Vagina (tissue), 2 donors: Measurements from ENCODE around the gene TBC1D2. TPM values are rescaled to one million over a fixed set of nuclear protein-coding genes. Genes with fewer than 3 reads are reported as not detected.
"Not testable (repeated sequence)": the region's sequence is repeated elsewhere in the genome, so short reads cannot be mapped to it uniquely, and the experiment has no call there.

Experiments
- DNase-seq, 2 donors: peaks; one replicate each; pipeline ENCODE4 v3.0.0-alpha.2; 2017; ENCODE audit errors: extremely low spot score in 2 of 2
- H3K27ac ChIP-seq: fragments of 200-600 bp; sonication (generic); one replicate; pipeline ENCODE4 v1.5.1; 2019
- H3K27me3 ChIP-seq: fragments of 200-600 bp; sonication (generic); one replicate; pipeline ENCODE4 v1.5.1; 2019
- H3K36me3 ChIP-seq, 2 donors: fragments of 200-600 bp; sonication (generic); one replicate each; pipeline ENCODE4 v1.5.1; 2017 to 2019
- H3K4me1 ChIP-seq: fragments of 200-600 bp; sonication (generic); one replicate; pipeline ENCODE4 v1.5.1; 2019
- H3K4me3 ChIP-seq, 2 donors: fragments of 200-600 bp; sonication (generic); 1 replicate in 1 of 2; 2 replicates in 1 of 2; pipeline ENCODE4 v1.5.1; 2016 to 2019
- H3K9me3 ChIP-seq: fragments of 200-600 bp; sonication (generic); one replicate; pipeline ENCODE4 v1.5.1; 2019
- CTCF ChIP-seq, 3 experiments: fragments of 450-650 bp in 2 of 3; fragments of 200-600 bp in 1 of 3; sonication (generic) in 1 of 3; IDR thresholded peaks; one replicate each; pipeline ENCODE4 v1.5.1; 2017 to 2019; ENCODE audit warnings: antibody characterized with exemption in 3 of 3, mild to moderate bottlenecking in 2 of 3, moderate library complexity in 2 of 3
- POLR2A ChIP-seq, 2 donors: fragments of 450-650 bp; IDR thresholded peaks; one replicate each; pipeline ENCODE4 v1.6.1; 2017; ENCODE audit warnings: antibody characterized with exemption in 2 of 2, mild to moderate bottlenecking in 2 of 2, moderate library complexity in 2 of 2
- POLR2AphosphoS5 ChIP-seq, 2 donors: sonication (generic); formaldehyde crosslinking; IDR thresholded peaks; one replicate each; pipeline ENCODE4 v1.9.0; 2017; ENCODE audit warnings: antibody characterized with exemption in 2 of 2, mild to moderate bottlenecking in 2 of 2, low read depth in 1 of 2; ENCODE audit not compliant: insufficient read depth in 1 of 2
- intact Hi-C: fragments of 100-400 bp; cut with DNase I; formaldehyde crosslinking; loops from one replicate; pipeline ENCODE4 v1.15.1; 2023
- total RNA-seq: library from RNA; depleted of rRNA; stranded (reverse); fragments of >200 nt; gene quantifications from one replicate; pipeline ENCODE4 v1.2.3, GENCODE V29; 2016

TBC1D2 gene
- total RNA-seq, 1 donor from 2014 or later: 28.0 TPM

DNA sequence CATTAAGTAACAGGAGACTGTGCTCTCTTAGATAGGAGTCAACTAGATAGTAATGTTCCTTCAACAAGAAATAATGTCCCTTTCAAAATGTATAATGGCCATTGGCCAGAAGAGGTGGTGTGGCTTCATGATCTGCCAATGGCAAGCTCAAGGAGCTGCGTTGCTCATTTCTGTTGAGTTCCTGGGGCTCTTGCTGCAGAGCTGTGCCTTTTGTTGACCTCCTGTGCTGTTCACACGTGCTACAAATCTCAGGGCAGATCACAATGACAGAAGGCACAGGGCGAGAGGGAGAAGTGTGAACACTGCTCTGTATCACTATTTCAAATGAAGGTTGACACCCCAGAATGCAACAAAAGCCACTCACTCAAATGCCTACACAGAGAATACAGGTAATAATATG lies 16.0 kb upstream of the TBC1D2 start:
- TF ChIP-seq POLR2AphosphoS5 (IDR thresholded peaks at IDR 0.05; ENCODE audit: insufficient read depth in 1 of 2, low read depth in 1 of 2) (no peak), CTCF (IDR thresholded peaks at IDR 0.05) (no peak), POLR2A (IDR thresholded peaks at IDR 0.05) (no peak)
- no peaks in the 10 kb centered on the region for H3K36me3 ChIP-seq
- H3K4me1 ChIP-seq: no peaks in the 10 kb centered on the region
- intact Hi-C loops: loop anchor here (10.0 kb wide), 1 partner anchor 57 kb away; no protein-coding TSS in a partner anchor
- DNase-seq: no peak
- H3K9me3 ChIP-seq: no peaks in the 10 kb centered on the region
- no peaks in the 10 kb centered on the region for H3K27me3 ChIP-seq
- no peak overlapping the region for H3K27ac ChIP-seq
- no peak overlapping the region for H3K4me3 ChIP-seq

DNA sequence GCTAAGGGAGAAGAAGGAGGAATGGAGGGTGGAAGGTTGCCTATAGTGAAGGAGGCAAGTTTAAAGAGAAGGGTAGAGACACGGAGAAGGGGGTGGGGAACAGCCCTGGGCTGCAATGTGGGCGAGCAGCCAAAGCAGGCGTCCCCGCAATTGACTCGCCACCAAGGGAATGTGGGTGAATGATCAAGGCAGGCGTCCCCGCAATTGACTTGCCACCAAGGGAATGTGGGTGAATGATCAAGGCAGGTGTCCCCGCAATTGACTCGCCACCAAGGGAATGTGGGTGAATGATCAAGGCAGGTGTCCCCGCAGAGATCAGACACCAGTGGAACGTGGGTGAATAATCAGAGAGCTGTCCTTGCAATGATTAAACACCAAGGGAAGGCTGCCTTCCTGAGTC lies 14.8 kb upstream of the TBC1D2 start:
- not testable (repeated sequence) for H3K27ac ChIP-seq, DNase-seq, H3K36me3 ChIP-seq, H3K4me1 ChIP-seq, H3K4me3 ChIP-seq, H3K27me3 ChIP-seq, H3K9me3 ChIP-seq
- intact Hi-C loops: loop anchor here (10.0 kb wide), 1 partner anchor 55 kb away; no protein-coding TSS in a partner anchor

DNA sequence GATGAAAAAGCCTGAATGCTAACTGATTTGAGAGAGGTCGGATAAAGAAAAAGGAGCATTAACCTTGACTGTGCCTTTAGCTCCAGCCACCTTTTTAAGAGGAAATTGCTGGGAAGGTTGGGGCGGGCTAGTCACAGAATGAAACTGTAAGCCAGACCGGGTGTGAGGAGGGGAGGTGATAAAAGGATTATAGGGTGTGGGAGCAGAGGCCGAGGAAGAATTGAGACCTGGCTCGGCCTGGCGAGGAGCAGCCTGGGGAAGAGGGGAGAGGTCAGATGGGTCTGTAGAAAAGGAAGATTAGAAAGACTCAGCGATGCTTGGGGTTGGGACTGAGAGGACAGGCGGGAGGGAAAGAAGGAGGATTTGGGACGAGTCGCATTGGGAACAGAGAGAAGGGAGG lies 14.2 kb upstream of the TBC1D2 start:
- not testable (repeated sequence) for H3K9me3 ChIP-seq, H3K4me1 ChIP-seq, H3K4me3 ChIP-seq, DNase-seq, H3K27me3 ChIP-seq, H3K27ac ChIP-seq, H3K36me3 ChIP-seq
- intact Hi-C loops: loop anchor here (10.0 kb wide), 1 partner anchor 55 kb away; no protein-coding TSS in a partner anchor

GRCh38 chr9:98267556-98267955 lies 12.1 kb upstream of the TBC1D2 start:
- H3K36me3 ChIP-seq, H3K27ac ChIP-seq, H3K4me1 ChIP-seq, H3K4me3 ChIP-seq, DNase-seq, H3K9me3 ChIP-seq, intact Hi-C loops, H3K27me3 ChIP-seq: not testable (repeated sequence)

DNA sequence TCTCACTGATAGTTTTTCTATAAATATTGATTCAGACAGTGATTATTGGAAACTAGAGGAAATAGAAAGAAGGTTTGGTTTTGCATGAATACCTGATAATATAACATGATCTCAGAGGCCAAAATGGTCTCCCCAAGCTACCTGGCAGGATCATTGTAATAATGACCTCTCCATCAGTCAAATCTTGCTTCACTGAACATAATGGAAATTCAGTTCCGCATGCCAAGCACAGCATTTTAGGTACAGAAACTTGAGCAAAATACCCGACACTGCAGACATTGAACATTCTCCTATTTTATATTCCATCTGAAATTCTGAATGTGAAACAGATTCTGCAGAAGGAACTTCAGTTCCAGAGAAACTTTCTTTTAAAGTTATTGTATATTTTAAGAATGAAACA lies 9.1 kb upstream of the TBC1D2 start:
- no peak for DNase-seq
- no peak overlapping the region for H3K4me3 ChIP-seq
- no peaks in the 10 kb centered on the region for H3K27me3 ChIP-seq
- intact Hi-C loops: no loop called here
- TF ChIP-seq CTCF (IDR thresholded peaks at IDR 0.05): no peak
- TF ChIP-seq POLR2AphosphoS5 (IDR thresholded peaks at IDR 0.05; ENCODE audit: insufficient read depth in 1 of 2, low read depth in 1 of 2): no peak
- no peak for TF ChIP-seq POLR2A (IDR thresholded peaks at IDR 0.05)
- no peaks in the 10 kb centered on the region for H3K36me3 ChIP-seq
- no peak overlapping the region for H3K27ac ChIP-seq
- H3K9me3 ChIP-seq: no peaks in the 10 kb centered on the region
- H3K4me1 ChIP-seq: no peaks in the 10 kb centered on the region

- no peak overlapping the region for H3K4me3 ChIP-seq
- H3K4me1 ChIP-seq: no peaks in the 10 kb centered on the region
- H3K27ac ChIP-seq: no peak overlapping the region
- H3K36me3 ChIP-seq: no peaks in the 10 kb centered on the region
- intact Hi-C loops: no loop called here
- no peaks in the 10 kb centered on the region for H3K9me3 ChIP-seq
- no peak for DNase-seq
- TF ChIP-seq CTCF (IDR thresholded peaks at IDR 0.05) (peak; percentile 69 to 83 (median 82)), POLR2AphosphoS5 (IDR thresholded peaks at IDR 0.05; ENCODE audit: insufficient read depth in 1 of 2, low read depth in 1 of 2) (peak in 1 of 2 donors; percentile 13), POLR2A (IDR thresholded peaks at IDR 0.05) (no peak)
- H3K27me3 ChIP-seq: no peaks in the 10 kb centered on the region
Observed at GRCh38 chr9:98263482-98264357, 8.3 kb upstream of the TBC1D2 start.
